SK-N-SH treated with all-trans-retinoic acid at 6 μM for 48 hours (cell line): ENCODE results near the gene RIN3.

Experiments
- ATAC-seq: fragments of 200-7000 bp; cut with Tn5 transposase; 3 replicates; pipeline ENCODE4 v1.9.1; 2020; ENCODE audit warnings: mild to moderate bottlenecking, moderate library complexity
- ARNTL ChIP-seq: fragments of 450-650 bp; formaldehyde crosslinking; IDR thresholded peaks from 2 replicates; pipeline ENCODE4 v1.5.0; 2020; ENCODE audit warnings: low read depth, mild to moderate bottlenecking, moderate library complexity, borderline replicate concordance
- BACH2 ChIP-seq: fragments of 250-450 bp; sonication (Bioruptor Pico); IDR thresholded peaks from 2 replicates; pipeline ENCODE4 v1.9.0; 2021; ENCODE audit warnings: mild to moderate bottlenecking, borderline replicate concordance
- CREB5 ChIP-seq: fragments of 250-450 bp; sonication (Bioruptor Pico); IDR thresholded peaks from 2 replicates; pipeline ENCODE4 v1.5.1; 2020; ENCODE audit warnings: low read depth, mild to moderate bottlenecking, moderate library complexity
- CSDC2 ChIP-seq: fragments of 250-450 bp; sonication (Bioruptor Pico); IDR thresholded peaks from 2 replicates; pipeline ENCODE4 v1.5.0; 2020; ENCODE audit warnings: mild to moderate bottlenecking, moderate library complexity
- CSRNP3 ChIP-seq: fragments of 250-450 bp; sonication (Bioruptor Pico); IDR thresholded peaks from 2 replicates; pipeline ENCODE4 v1.5.1; 2021; ENCODE audit warnings: mild to moderate bottlenecking, moderate library complexity
- ESRRG ChIP-seq: fragments of 250-450 bp; sonication (Bioruptor Pico); IDR thresholded peaks from 2 replicates; pipeline ENCODE4 v1.6.1; 2021; ENCODE audit warnings: mild to moderate bottlenecking
- GLIS3 ChIP-seq: fragments of 250-450 bp; sonication (Bioruptor Pico); IDR thresholded peaks from 2 replicates; pipeline ENCODE4 v1.5.0; 2020; ENCODE audit warnings: mild to moderate bottlenecking, moderate library complexity
- ISL1 ChIP-seq: fragments of 250-450 bp; sonication (Bioruptor Pico); IDR thresholded peaks from 2 replicates; pipeline ENCODE4 v2.1.2; 2022; ENCODE audit warnings: mild to moderate bottlenecking, moderate library complexity
- OSR1 ChIP-seq: fragments of 250-450 bp; sonication (Bioruptor Pico); IDR thresholded peaks from 2 replicates; pipeline ENCODE4 v1.8.0; 2022; ENCODE audit warnings: moderate library complexity, mild to moderate bottlenecking, inconsistent platforms
- PATZ1 ChIP-seq: fragments of 250-450 bp; sonication (Bioruptor Pico); IDR thresholded peaks from 2 replicates; pipeline ENCODE4 v1.8.0; 2020; ENCODE audit warnings: mild to moderate bottlenecking, moderate library complexity, borderline replicate concordance
- POU6F1 ChIP-seq: fragments of 250-450 bp; sonication (Bioruptor Pico); IDR thresholded peaks from 2 replicates; pipeline ENCODE4 v1.8.0; 2021; ENCODE audit warnings: low read depth, mild to moderate bottlenecking, moderate library complexity, borderline replicate concordance
- PPARA ChIP-seq: fragments of 250-450 bp; sonication (Bioruptor Pico); IDR thresholded peaks from 2 replicates; pipeline ENCODE4 v1.5.0; 2020; ENCODE audit warnings: mild to moderate bottlenecking, borderline replicate concordance
- RARB ChIP-seq: fragments of 250-450 bp; sonication (Bioruptor Pico); IDR thresholded peaks from 2 replicates; pipeline ENCODE4 v1.8.0; 2021; ENCODE audit warnings: mild to moderate bottlenecking, moderate library complexity
- SNAI2 ChIP-seq: fragments of 250-450 bp; sonication (Bioruptor Pico); IDR thresholded peaks from 2 replicates; pipeline ENCODE4 v1.5.0; 2020; ENCODE audit warnings: mild to moderate bottlenecking, moderate library complexity
- TOX ChIP-seq: fragments of 250-450 bp; sonication (Bioruptor Pico); IDR thresholded peaks from 2 replicates; pipeline ENCODE4 v1.8.0; 2021; ENCODE audit warnings: mild to moderate bottlenecking, moderate library complexity, borderline replicate concordance
- TSHZ2 ChIP-seq: fragments of 250-450 bp; sonication (Bioruptor Pico); IDR thresholded peaks from 2 replicates; pipeline ENCODE4 v1.5.0; 2020; ENCODE audit warnings: mild to moderate bottlenecking, moderate library complexity
- ZFP3 ChIP-seq: fragments of 250-450 bp; sonication (Bioruptor Pico); IDR thresholded peaks from 2 replicates; pipeline ENCODE4 v1.5.0; 2020; ENCODE audit warnings: mild to moderate bottlenecking, moderate library complexity
- ZFP30 ChIP-seq: fragments of 450-650 bp; formaldehyde crosslinking; IDR thresholded peaks from 2 replicates; pipeline ENCODE4 v1.5.0; 2022; ENCODE audit warnings: mild to moderate bottlenecking, moderate library complexity
- ZNF565 ChIP-seq: fragments of 450-650 bp; formaldehyde crosslinking; conservative IDR thresholded peaks from 2 replicates; pipeline ENCODE4 v1.5.0; 2020; ENCODE audit warnings: low read depth, mild to moderate bottlenecking, moderate library complexity
- ZNF70 ChIP-seq: fragments of 450-650 bp; formaldehyde crosslinking; IDR thresholded peaks from 2 replicates; pipeline ENCODE4 v1.5.0; 2020; ENCODE audit warnings: mild to moderate bottlenecking, moderate library complexity
- ZNF8 ChIP-seq: fragments of 450-650 bp; formaldehyde crosslinking; IDR thresholded peaks from 2 replicates; pipeline ENCODE4 v1.5.0; 2020; ENCODE audit warnings: mild to moderate bottlenecking, moderate library complexity

Gene RIN3

GRCh38 chr14:92632546-92633273 lies 119.1 kb downstream of the RIN3 start:
- TF ChIP-seq CSDC2 (CRISPR knock-in tag) (no peak), ISL1 (CRISPR knock-in tag) (no peak), CSRNP3 (CRISPR knock-in tag) (no peak), PATZ1 (CRISPR knock-in tag) (no peak), SNAI2 (no peak), GLIS3 (CRISPR knock-in tag) (no peak), ZNF8 (no peak), ARNTL (no peak), TOX (CRISPR knock-in tag) (no peak), ESRRG (CRISPR knock-in tag) (no peak), RARB (no peak), TSHZ2 (CRISPR knock-in tag) (no peak), POU6F1 (no peak), CREB5 (CRISPR knock-in tag) (no peak), ZFP3 (CRISPR knock-in tag) (no peak), PPARA (CRISPR knock-in tag) (no peak)

GRCh38 chr14:92633274-92633616 lies 119.7 kb downstream of the RIN3 start:
- no peak for ATAC-seq
- TF ChIP-seq ISL1 (CRISPR knock-in tag) (no peak), TOX (CRISPR knock-in tag) (no peak), CSDC2 (CRISPR knock-in tag) (no peak), ZFP3 (CRISPR knock-in tag) (no peak), PPARA (CRISPR knock-in tag) (no peak), TSHZ2 (CRISPR knock-in tag) (no peak)

More at GRCh38 chr14:92632546-92633273, 119.1 kb downstream of the RIN3 start:
- no peak; the same call in 2 of the 3 replicates for ATAC-seq

GRCh38 chr14:92633724-92634123 lies 120.1 kb downstream of the RIN3 start:
- ATAC-seq, result no peak
- TF ChIP-seq ZNF8, result no peak
- TF ChIP-seq ESRRG (CRISPR knock-in tag), result no peak
- no peak for TF ChIP-seq ARNTL
- no peak for TF ChIP-seq SNAI2
- TF ChIP-seq PPARA (CRISPR knock-in tag), result no peak
- TF ChIP-seq BACH2 (CRISPR knock-in tag), result no peak
- no peak for TF ChIP-seq ZNF70 (CRISPR knock-in tag)
- no peak for TF ChIP-seq POU6F1
- no peak for TF ChIP-seq RARB
- no peak for TF ChIP-seq ZNF565 (CRISPR knock-in tag)
- TF ChIP-seq ZFP30 (CRISPR knock-in tag), result no peak
- no peak for TF ChIP-seq OSR1 (CRISPR knock-in tag)
- TF ChIP-seq PATZ1 (CRISPR knock-in tag), result no peak
